Naive thymus-derived CD4-positive, alpha-beta T cell (primary cell): ENCODE measurements around the gene INTS13. TPM values are rescaled to one million over a fixed set of nuclear protein-coding genes. Genes with fewer than 3 reads are reported as not detected.

ENCODE experiments used
- ATAC-seq: fragments of 150-1000 bp; cut with Tn5 transposase; 2 replicates; pipeline ENCODE4 v1.10.0; 2021; ENCODE audit warnings: mild to moderate bottlenecking, moderate library complexity
- CTCF ChIA-PET: fragments of 350-600 bp; sonication (Branson Sonifier 250); formaldehyde crosslinking; loops from one replicate; lab custom pipeline; 2021; ENCODE audit warnings: antibody characterized with exemption; lab: Charles Lee
- POLR2A ChIA-PET: fragments of 350-600 bp; sonication (Branson Sonifier 250); formaldehyde crosslinking; loops from one replicate; lab custom pipeline; 2021; ENCODE audit warnings: antibody characterized with exemption, inconsistent platforms; lab: Charles Lee
- DNase-seq, 9 donors: peaks; one replicate each; pipeline versions ENCODE4 v3.0.0 to v3.0.0-alpha.2; 2020 to 2022; ENCODE audit warnings: mixed read lengths in 1 of 9
- H3K27ac ChIP-seq: one replicate; pipeline ENCODE4 v1.7.0; 2013; ENCODE audit warnings: mild to moderate bottlenecking, low read depth, low read length, moderate library complexity
- H3K27me3 ChIP-seq, 2 donors: one replicate each; pipeline ENCODE4 v1.7.0; 2013; ENCODE audit warnings: low read length in 2 of 2, mild to moderate bottlenecking in 2 of 2, moderate library complexity in 2 of 2; ENCODE audit not compliant: control insufficient read depth in 2 of 2, insufficient read depth in 2 of 2
- H3K36me3 ChIP-seq, 3 experiments: 1 replicate in 2 of 3; 2 replicates in 1 of 3; pipeline ENCODE4 v1.7.0; 2013; ENCODE audit warnings: low read length in 3 of 3, mild to moderate bottlenecking in 3 of 3, moderate library complexity in 1 of 3; ENCODE audit not compliant: insufficient read depth in 3 of 3, control insufficient read depth in 2 of 3
- H3K4me1 ChIP-seq, 2 donors: one replicate each; pipeline ENCODE4 v1.7.0; 2013; ENCODE audit warnings: low read length in 2 of 2, mild to moderate bottlenecking in 2 of 2, moderate library complexity in 1 of 2; ENCODE audit not compliant: control insufficient read depth in 2 of 2, insufficient read depth in 2 of 2
- H3K4me3 ChIP-seq: 2 replicates; pipeline ENCODE4 v1.7.0; 2013; ENCODE audit warnings: mild to moderate bottlenecking, low read length
- H3K9me3 ChIP-seq, 3 experiments: 1 replicate in 2 of 3; 2 replicates in 1 of 3; pipeline ENCODE4 v1.7.0; 2013; ENCODE audit warnings: low read length in 3 of 3; ENCODE audit not compliant: control insufficient read depth in 2 of 3
- H3K27ac Mint-ChIP-seq, 9 donors: one replicate each; pipeline ENCODE4 v1.8.0; 2020 to 2022; ENCODE audit warnings: mixed read lengths in 9 of 9, mild to moderate bottlenecking in 8 of 9, moderate library complexity in 5 of 9, inconsistent platforms in 2 of 9
- H3K27me3 Mint-ChIP-seq, 5 donors: one replicate each; pipeline ENCODE4 v1.8.0; 2021 to 2022; ENCODE audit warnings: mixed read lengths in 5 of 5, mild to moderate bottlenecking in 1 of 5
- H3K36me3 Mint-ChIP-seq, 5 donors: one replicate each; pipeline ENCODE4 v1.8.0; 2020 to 2022; ENCODE audit warnings: mixed read lengths in 5 of 5, mild to moderate bottlenecking in 3 of 5, inconsistent platforms in 1 of 5
- H3K4me1 Mint-ChIP-seq, 7 donors: one replicate each; pipeline ENCODE4 v1.8.0; 2020 to 2022; ENCODE audit warnings: mixed read lengths in 7 of 7, mild to moderate bottlenecking in 3 of 7, inconsistent platforms in 1 of 7
- H3K4me3 Mint-ChIP-seq, 10 donors: one replicate each; pipeline ENCODE4 v1.8.0; 2020 to 2022; ENCODE audit warnings: mild to moderate bottlenecking in 10 of 10, mixed read lengths in 10 of 10, moderate library complexity in 6 of 10, inconsistent platforms in 2 of 10
- H3K9me3 Mint-ChIP-seq, 11 donors: one replicate each; pipeline ENCODE4 v1.8.0; 2020 to 2022; ENCODE audit warnings: mixed read lengths in 11 of 11, mild to moderate bottlenecking in 4 of 11, inconsistent platforms in 1 of 11, moderate library complexity in 1 of 11
- intact Hi-C, 2 donors: fragments of 100-400 bp; cut with micrococcal nuclease; formaldehyde crosslinking; loops; one replicate each; pipeline ENCODE4 v1.15.1; 2023
- polyA plus RNA-seq, 2 donors: library from polyadenylated mRNA; unstranded; fragments of 300-500 nt; fragmentation: Illumina TruSeq; gene quantifications; one replicate each; pipeline ENCODE4 v1.2.3, GENCODE V29; 2021
- total RNA-seq, 6 experiments: library from RNA in 5 of 6; stranded (reverse) in 5 of 6; gene quantifications; 1 replicate in 5 of 6; 2 replicates in 1 of 6; pipeline ENCODE4 v1.2.3 and lab custom pipeline; 2021 to 2026

The INTS13 gene
- total and polyA plus RNA-seq, 7 experiments from 2014 or later, result 13.2 to 46.7 (median 19.0) TPM

GRCh38 chr12:26884765-26885576 is 52.8 kb downstream of the INTS13 start:
- H3K4me1 ChIP-seq, result peaks cover 0 to 3% of the 10 kb centered on the region in 2 donors
- CTCF ChIA-PET, result interaction anchor here (0.6 to 1.7 kb wide), 14 partner anchors 9 to 990 kb away, joined by 3 to 7 read pairs (median 3); partner anchors contain the start of gene TM7SF3
- Mint-ChIP-seq H3K4me1 (peaks cover 4 to 13% (median 7%) of the 10 kb centered on the region in 7 donors), H3K27ac (no peak overlapping the region), H3K27me3 (peaks cover 3 to 26% (median 6%) of the 10 kb centered on the region in 5 donors), H3K4me3 (peak overlapping the region; percentile 46 to 80 (median 64)), H3K9me3 (peaks cover 0 to 15% (median 3%) of the 10 kb centered on the region in 11 donors), H3K36me3 (peaks cover 0 to 9% (median 0%) of the 10 kb centered on the region in 5 donors)
- no peaks in the 10 kb centered on the region for H3K9me3 ChIP-seq
- no peak overlapping the region for H3K27ac ChIP-seq
- ATAC-seq, result peak; percentile 99
- no peaks in the 10 kb centered on the region for H3K27me3 ChIP-seq
- no peaks in the 10 kb centered on the region for H3K36me3 ChIP-seq
- peak; percentile 62 to 88 (median 81) for DNase-seq
- intact Hi-C loops, result loop anchor here (1.0 to 2.0 kb wide), 8 partner anchors 18 to 788 kb away; partner anchors contain the start of genes ITPR2 (in 2 of the 2) and TM7SF3 (in 2 of the 2)
- H3K4me3 ChIP-seq, result peak overlapping the region; percentile 46
- POLR2A ChIA-PET, result interaction anchor here (0.6 to 0.7 kb wide), 2 partner anchors 44 to 140 kb away, joined by 4 read pairs; no protein-coding TSS in a partner anchor

GRCh38 chr12:26880625-26881024 is 57.2 kb downstream of the INTS13 start:
- Mint-ChIP-seq H3K4me1 (peaks cover 4 to 13% (median 7%) of the 10 kb centered on the region in 7 donors), H3K27ac (no peak overlapping the region), H3K27me3 (peaks cover 3 to 25% (median 6%) of the 10 kb centered on the region in 5 donors), H3K36me3 (peaks cover 0 to 9% (median 0%) of the 10 kb centered on the region in 5 donors), H3K9me3 (peaks cover 0 to 15% (median 3%) of the 10 kb centered on the region in 11 donors), H3K4me3 (no peak overlapping the region)
- intact Hi-C loops, result no loop called here
- POLR2A ChIA-PET, result no interaction called here
- Histone ChIP-seq H3K4me3 (no peak overlapping the region), H3K4me1 (peaks cover 0 to 3% of the 10 kb centered on the region in 2 donors), H3K27me3 (no peaks in the 10 kb centered on the region), H3K27ac (no peak overlapping the region), H3K9me3 (no peaks in the 10 kb centered on the region), H3K36me3 (no peaks in the 10 kb centered on the region)
- CTCF ChIA-PET, result interaction anchor here (1.0 kb wide), 1 partner anchor 16 kb away, joined by 4 read pairs; no protein-coding TSS in a partner anchor
- no peak for ATAC-seq
- no peak for DNase-seq

GRCh38 chr12:26878661-26879119 is 59.1 kb downstream of the INTS13 start:
- Mint-ChIP-seq H3K9me3 (peaks cover 0 to 11% (median 3%) of the 10 kb centered on the region in 11 donors), H3K4me1 (peaks cover 0 to 3% (median 0%) of the 10 kb centered on the region in 7 donors), H3K27ac (peak overlapping the region in 1 of 9 donors; percentile 32), H3K27me3 (peaks cover 0 to 26% (median 6%) of the 10 kb centered on the region in 5 donors), H3K36me3 (peaks cover 0 to 9% (median 0%) of the 10 kb centered on the region in 5 donors), H3K4me3 (no peak overlapping the region)
- Histone ChIP-seq H3K27me3 (no peaks in the 10 kb centered on the region), H3K4me1 (no peaks in the 10 kb centered on the region), H3K36me3 (no peaks in the 10 kb centered on the region), H3K9me3 (no peaks in the 10 kb centered on the region), H3K4me3 (no peak overlapping the region), H3K27ac (no peak overlapping the region)
- CTCF ChIA-PET, result interaction anchor here (0.8 to 1.7 kb wide), 3 partner anchors 10 to 427 kb away, joined by 3 to 5 read pairs (median 3); no protein-coding TSS in a partner anchor
- ATAC-seq, result no peak
- DNase-seq, result no peak
- POLR2A ChIA-PET, result no interaction called here
- intact Hi-C loops, result loop anchor here in 1 of 2 donors (1.0 kb wide), 1 partner anchor 25 kb away; no protein-coding TSS in a partner anchor

GRCh38 chr12:26874501-26875296 is 63.1 kb downstream of the INTS13 start:
- Mint-ChIP-seq H3K27ac (no peak overlapping the region), H3K4me1 (peaks cover 5 to 15% (median 9%) of the 10 kb centered on the region in 7 donors), H3K36me3 (no peaks in the 10 kb centered on the region), H3K27me3 (peaks cover 0 to 21% (median 3%) of the 10 kb centered on the region in 5 donors), H3K9me3 (no peaks in the 10 kb centered on the region), H3K4me3 (no peak overlapping the region)
- peaks cover 0 to 5% of the 10 kb centered on the region in 2 donors for H3K4me1 ChIP-seq
- intact Hi-C loops, result no loop called here
- ChIA-PET CTCF (no interaction called here), POLR2A (no interaction called here)
- no peaks in the 10 kb centered on the region for H3K36me3 ChIP-seq
- no peaks in the 10 kb centered on the region for H3K27me3 ChIP-seq
- no peak overlapping the region for H3K27ac ChIP-seq
- H3K4me3 ChIP-seq, result no peak overlapping the region
- DNase-seq (no peak), ATAC-seq (peak; percentile 80)
- H3K9me3 ChIP-seq, result no peaks in the 10 kb centered on the region

- DNase-seq (no peak), ATAC-seq (peak; percentile 50)
- Histone ChIP-seq H3K27ac (no peak overlapping the region), H3K36me3 (no peaks in the 10 kb centered on the region), H3K4me3 (no peak overlapping the region), H3K4me1 (peaks cover 0 to 5% of the 10 kb centered on the region in 2 donors), H3K9me3 (no peaks in the 10 kb centered on the region), H3K27me3 (no peaks in the 10 kb centered on the region)
- ChIA-PET POLR2A (no interaction called here), CTCF (interaction anchor here (0.6 kb wide), 1 partner anchor 981 kb away, joined by 4 read pairs; no protein-coding TSS in a partner anchor)
- H3K4me1 Mint-ChIP-seq, result peaks cover 10 to 21% (median 12%) of the 10 kb centered on the region in 7 donors
- H3K36me3 Mint-ChIP-seq, result peaks cover 0 to 5% (median 0%) of the 10 kb centered on the region in 5 donors
- intact Hi-C loops, result no loop called here
- H3K27ac Mint-ChIP-seq, result no peak overlapping the region
- peaks cover 0 to under 1% (median 0%) of the 10 kb centered on the region in 11 donors for H3K9me3 Mint-ChIP-seq
- no peak overlapping the region for H3K4me3 Mint-ChIP-seq
- H3K27me3 Mint-ChIP-seq, result peaks cover 0 to 21% (median 9%) of the 10 kb centered on the region in 5 donors
Measured at GRCh38 chr12:26872625-26873024, 65.2 kb downstream of the INTS13 start.

- H3K36me3 Mint-ChIP-seq, result peaks cover 0 to 6% (median 0%) of the 10 kb centered on the region in 5 donors
- no peak for DNase-seq
- Histone ChIP-seq H3K36me3 (no peaks in the 10 kb centered on the region), H3K4me3 (no peak overlapping the region), H3K4me1 (peaks cover 4 to 9% of the 10 kb centered on the region in 2 donors), H3K9me3 (no peaks in the 10 kb centered on the region), H3K27me3 (no peaks in the 10 kb centered on the region), H3K27ac (no peak overlapping the region)
- H3K27me3 Mint-ChIP-seq, result peaks cover 0 to 21% (median 9%) of the 10 kb centered on the region in 5 donors
- peaks cover 0 to 2% (median 0%) of the 10 kb centered on the region in 11 donors for H3K9me3 Mint-ChIP-seq
- peaks cover 17 to 27% (median 19%) of the 10 kb centered on the region in 7 donors for H3K4me1 Mint-ChIP-seq
- ChIA-PET CTCF (interaction anchor here (0.6 kb wide), 1 partner anchor 981 kb away, joined by 4 read pairs; no protein-coding TSS in a partner anchor), POLR2A (no interaction called here)
- H3K27ac Mint-ChIP-seq, result no peak overlapping the region
- ATAC-seq, result no peak
- no peak overlapping the region for H3K4me3 Mint-ChIP-seq
- intact Hi-C loops, result no loop called here
Measured at GRCh38 chr12:26871985-26872384, 65.8 kb downstream of the INTS13 start.
